Fibroblast of skin of left quadriceps (primary cell): ENCODE data around the gene STK39.

Experiments
- DNase-seq, 2 experiments: peaks; one replicate each; pipeline ENCODE4 v3.0.0-alpha.2; 2013; ENCODE audit warnings: low read depth in 2 of 2

The STK39 gene

DNA sequence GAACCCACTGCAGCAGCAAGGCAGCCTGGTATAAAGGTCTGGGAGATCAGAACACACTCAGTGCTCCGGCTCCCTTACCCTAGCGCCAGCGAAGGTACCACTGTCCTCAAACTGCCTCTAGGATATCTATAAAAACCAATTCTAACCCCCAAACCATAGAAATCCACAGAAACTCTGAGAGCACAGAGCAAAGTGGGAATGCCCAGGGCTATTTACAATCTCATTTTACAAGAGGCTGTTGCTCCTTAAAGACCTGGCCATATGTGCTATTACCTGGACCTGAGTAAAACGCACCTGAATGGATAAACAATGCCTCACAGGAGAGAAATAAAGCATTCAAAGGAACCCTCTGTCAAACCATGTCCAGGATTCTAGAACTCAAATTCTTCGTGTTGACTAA, 4.3 kb downstream of the STK39 start:
- DNase-seq, result no peak

DNA sequence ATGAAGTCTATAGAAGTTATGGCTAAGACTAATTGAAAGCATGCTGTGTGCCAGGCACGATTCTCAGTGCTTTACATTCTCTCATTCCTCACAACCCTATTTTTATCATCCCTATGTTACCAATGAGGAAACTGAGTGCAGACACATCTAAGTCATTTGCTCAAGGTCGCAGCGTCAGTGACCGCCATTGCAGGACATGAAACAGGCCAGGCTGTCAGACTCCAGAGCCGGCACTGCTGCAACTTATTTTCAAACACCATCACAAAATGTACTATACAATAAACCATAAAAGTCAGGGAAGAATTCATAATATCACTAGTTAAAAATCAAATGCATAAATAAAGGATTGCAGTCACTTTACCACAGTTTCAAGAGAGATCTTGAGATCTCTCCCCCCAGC, 5.6 kb downstream of the STK39 start:
- DNase-seq, result no peak

GRCh38 chr2:168241208-168241607, 6.2 kb downstream of the STK39 start:
- no peak for DNase-seq

DNA sequence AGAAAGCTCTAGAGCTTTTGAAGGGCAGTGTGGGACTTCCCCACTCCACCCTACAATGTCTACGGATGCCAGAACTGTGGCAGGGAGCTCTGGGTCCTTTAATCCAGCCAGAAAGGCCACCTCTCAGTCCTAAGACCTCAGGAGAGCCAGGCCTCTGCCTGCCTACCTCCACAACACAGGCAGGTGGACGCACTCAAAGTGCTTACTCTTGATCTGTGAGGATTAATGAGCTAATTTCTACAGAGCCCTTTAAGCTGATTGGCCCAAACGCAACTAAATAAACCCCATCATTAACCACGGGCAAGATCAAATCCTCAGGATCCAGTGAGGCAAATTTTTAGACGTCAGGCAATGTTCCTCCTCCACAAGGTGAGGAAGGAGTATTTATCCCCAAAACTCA, 8.1 kb downstream of the STK39 start:
- DNase-seq, result no peak

GRCh38 chr2:168237741-168238140, 9.7 kb downstream of the STK39 start:
- DNase-seq, result no peak

DNA sequence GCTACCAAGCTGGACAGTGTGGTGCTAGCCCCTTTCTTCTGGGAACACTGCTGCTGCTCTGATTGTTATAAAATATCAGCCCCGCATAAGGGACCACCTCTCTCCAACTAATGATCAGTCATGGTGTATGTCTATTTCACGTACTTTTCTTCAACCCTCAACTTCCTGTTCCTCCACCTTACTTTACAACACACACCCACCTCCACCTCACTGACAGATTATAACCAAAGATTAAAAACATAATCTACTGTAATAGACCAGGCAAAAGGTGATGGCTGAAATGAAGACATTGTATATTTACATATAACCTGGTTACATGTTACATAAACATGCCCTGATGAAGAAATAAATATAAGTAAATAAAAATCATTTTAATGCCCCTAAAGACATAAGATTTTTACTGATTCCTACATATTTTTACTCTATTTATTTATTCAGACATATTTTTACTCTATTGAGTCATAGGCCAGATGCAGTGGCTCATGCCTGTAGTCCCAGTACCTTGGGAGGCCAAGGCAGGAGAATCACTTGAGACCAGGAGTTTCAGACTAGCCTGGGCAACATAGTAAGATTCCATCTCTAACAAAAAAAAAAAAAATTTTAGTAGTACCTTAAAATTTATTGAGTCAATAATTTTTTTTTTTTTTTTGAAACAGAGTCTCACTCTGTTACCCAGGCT, 12.8 kb downstream of the STK39 start:
- no peak for DNase-seq

- no peak for DNase-seq
Observed at GRCh38 chr2:168233726-168234406, 13.5 kb downstream of the STK39 start.

DNA sequence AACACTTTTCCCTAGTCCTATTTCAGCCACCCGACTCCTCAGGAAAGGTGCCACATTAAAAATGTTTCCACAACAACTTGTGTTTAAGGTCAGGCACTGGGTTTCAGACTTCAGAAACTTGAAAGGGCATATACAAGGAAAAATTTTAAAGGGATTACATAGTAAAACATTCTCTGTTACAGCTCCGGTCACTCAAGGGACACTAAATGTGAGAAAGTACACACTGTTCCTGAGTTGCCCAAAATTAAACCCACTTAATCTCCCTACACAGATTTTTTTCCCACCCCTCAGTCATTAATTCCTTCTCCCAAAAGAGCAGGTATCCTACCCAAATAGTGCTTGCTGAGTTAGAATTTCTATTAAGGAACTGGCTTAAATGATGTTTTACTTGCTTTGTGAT, 14.2 kb downstream of the STK39 start:
- DNase-seq, result no peak

GRCh38 chr2:168231609-168232241, 15.7 kb downstream of the STK39 start:
- no peak for DNase-seq

GRCh38 chr2:168230389-168230788, 17.0 kb downstream of the STK39 start:
- DNase-seq, result no peak

GRCh38 chr2:168224346-168224745, 23.0 kb downstream of the STK39 start:
- DNase-seq, result no peak

DNA sequence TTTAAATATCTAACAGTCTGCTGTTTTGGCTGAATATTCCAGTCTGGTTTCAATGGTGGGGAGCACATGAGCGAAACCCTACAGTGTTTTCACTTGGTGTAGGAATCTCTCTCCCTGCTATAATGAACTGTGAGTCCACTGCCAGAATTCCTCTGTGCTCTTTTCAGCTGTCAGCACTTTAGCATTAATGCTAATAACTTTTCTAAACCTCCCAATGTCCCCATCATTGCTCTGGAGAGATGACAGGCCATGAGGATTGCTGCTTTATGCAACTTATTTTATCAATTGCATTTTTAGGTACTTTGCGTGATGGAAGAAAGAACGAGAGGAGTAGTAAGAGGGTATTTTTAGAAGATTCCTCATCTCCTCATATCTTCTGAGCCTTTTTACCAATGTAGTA, 25.3 kb downstream of the STK39 start:
- DNase-seq, result no peak

DNA sequence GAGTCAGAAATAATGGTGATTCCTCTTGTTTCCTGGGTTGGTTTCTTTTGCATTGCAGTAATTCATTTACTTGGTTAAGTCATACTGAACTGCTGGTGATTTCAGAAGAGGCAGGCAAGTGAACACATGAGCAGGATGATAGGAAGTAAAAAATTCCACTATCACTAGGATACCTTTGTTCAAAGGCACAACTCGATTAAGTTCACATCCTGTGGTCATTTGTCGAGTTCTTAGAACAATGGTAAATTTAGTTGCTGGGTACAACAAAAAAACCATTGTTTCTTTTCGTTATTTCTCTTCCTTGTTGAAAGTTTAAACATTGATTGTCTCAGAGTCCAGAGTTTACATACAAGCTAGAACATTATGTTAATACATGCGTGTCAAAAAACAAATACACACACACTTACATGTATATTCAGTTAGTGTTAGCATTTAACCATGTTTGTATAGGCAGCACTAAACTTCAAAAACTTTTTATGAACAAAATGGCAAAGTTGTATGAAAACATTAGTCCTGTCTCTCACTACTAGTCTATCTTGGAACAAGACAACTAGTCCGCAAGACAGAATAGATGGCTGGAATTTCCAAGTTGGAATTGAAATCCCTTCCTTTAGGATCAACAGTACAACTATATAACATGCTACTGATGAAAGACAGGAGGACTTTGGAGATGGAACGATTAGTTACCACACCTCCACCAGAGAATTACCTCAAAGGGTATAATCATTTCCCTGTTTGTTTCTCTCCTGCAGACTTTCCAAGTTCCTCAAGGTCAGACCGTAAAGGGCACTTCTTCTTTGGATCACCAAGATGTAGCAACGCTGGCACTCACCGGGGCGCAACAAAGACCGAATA, 26.2 kb downstream of the STK39 start:
- no peak for DNase-seq

- no peak for DNase-seq
Observed at GRCh38 chr2:168217920-168218319, 29.5 kb downstream of the STK39 start.

DNA sequence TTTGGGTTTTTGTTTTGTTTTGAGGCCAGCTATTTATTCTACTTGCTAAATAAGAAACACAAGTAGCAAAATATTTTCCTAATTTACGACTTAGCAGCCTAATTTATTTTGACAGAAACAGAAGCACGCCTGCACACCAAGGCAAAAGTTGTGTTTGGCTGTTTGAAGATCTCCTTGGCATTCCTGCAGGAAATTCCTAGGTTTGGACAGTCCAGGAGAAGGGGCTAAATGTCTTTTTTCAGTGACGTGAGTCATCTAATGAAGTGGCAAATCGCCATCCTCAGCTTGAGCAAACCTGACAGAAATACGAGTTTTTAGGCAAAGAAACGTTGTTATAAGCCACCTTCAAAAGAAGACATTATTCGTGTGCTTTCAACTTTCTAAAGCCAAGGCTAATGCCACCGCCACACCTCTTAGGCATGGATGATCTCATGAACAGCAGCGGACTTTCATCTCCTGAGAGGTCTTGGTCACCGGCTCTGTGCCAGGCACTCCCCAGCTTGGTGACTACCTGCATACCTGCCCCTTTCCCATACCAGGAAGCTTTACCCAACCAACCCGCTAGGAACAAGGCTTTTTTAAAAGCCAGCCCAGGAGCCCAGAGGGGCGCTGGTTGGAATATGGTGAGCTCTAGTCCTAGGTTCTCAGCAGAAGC, 30.9 kb downstream of the STK39 start:
- no peak for DNase-seq

GRCh38 chr2:168215813-168216212, 31.6 kb downstream of the STK39 start:
- DNase-seq, result no peak

DNA sequence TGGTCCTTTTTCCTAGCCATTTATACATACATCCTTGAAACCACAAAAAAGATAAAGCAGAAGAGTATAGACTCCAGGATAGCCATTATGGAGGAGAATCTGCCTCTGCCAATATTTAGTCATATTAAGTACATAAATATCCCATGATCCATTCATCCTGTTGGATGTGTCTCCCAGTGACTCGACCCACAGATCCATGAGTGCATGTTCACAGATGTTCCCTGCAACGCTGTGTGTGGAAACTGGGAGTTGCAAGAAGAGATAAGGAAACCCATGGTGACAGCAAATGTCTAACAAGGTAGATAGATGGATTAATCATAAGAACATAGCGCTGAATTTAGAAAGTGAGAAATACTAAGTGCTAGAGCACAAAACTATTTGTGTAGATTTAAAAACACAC, 34.5 kb downstream of the STK39 start:
- DNase-seq, result no peak

GRCh38 chr2:168212167-168212566, 35.2 kb downstream of the STK39 start:
- no peak for DNase-seq

- DNase-seq, result no peak
Observed at GRCh38 chr2:168211664-168212163, 35.7 kb downstream of the STK39 start.

GRCh38 chr2:168210895-168211570, 36.4 kb downstream of the STK39 start:
- DNase-seq, result peak; percentile 78 to 81
